HEK293 (cell line): Measurements from ENCODE around the gene RHOT1.

Experiments
- BCL11B ChIP-seq: fragments of 450-650 bp; formaldehyde crosslinking; IDR thresholded peaks from 2 replicates; pipeline ENCODE4 v1.5.1; 2016; ENCODE audit warnings: low read depth, missing biosample characterization, missing genetic modification characterization
- TCF7L2 ChIP-seq: IDR thresholded peaks from 2 replicates; pipeline ENCODE4 v1.6.1; 2011; ENCODE audit warnings: low read depth, mild to moderate bottlenecking, inconsistent platforms, low read length, moderate library complexity, borderline replicate concordance
- TRIM28 ChIP-seq: IDR thresholded peaks from 2 replicates; pipeline ENCODE4 v1.6.1; 2011; ENCODE audit warnings: low read length, control low read depth, borderline replicate concordance
- YY2 ChIP-seq: fragments of 450-650 bp; formaldehyde crosslinking; IDR thresholded peaks from 2 replicates; pipeline ENCODE4 v1.5.1; 2016; ENCODE audit warnings: missing biosample characterization, missing genetic modification characterization
- ZBTB49 ChIP-seq: fragments of 450-650 bp; formaldehyde crosslinking; IDR thresholded peaks from 2 replicates; pipeline ENCODE4 v1.5.1; 2016; ENCODE audit warnings: missing biosample characterization, missing genetic modification characterization, low read depth
- ZFP3 ChIP-seq: fragments of 450-650 bp; formaldehyde crosslinking; IDR thresholded peaks from 2 replicates; pipeline ENCODE4 v1.5.1; 2016; ENCODE audit warnings: low read depth, missing biosample characterization, missing genetic modification characterization
- ZNF121 ChIP-seq: fragments of 450-650 bp; formaldehyde crosslinking; IDR thresholded peaks from 2 replicates; pipeline ENCODE4 v1.5.1; 2016; ENCODE audit warnings: missing biosample characterization, missing genetic modification characterization
- ZNF324 ChIP-seq: fragments of 450-650 bp; formaldehyde crosslinking; IDR thresholded peaks from 2 replicates; pipeline ENCODE4 v1.5.1; 2016; ENCODE audit warnings: missing biosample characterization, missing genetic modification characterization
- ZNF37A ChIP-seq: fragments of 450-650 bp; IDR thresholded peaks from 2 replicates; pipeline ENCODE4 v1.5.1; 2018; ENCODE audit warnings: missing biosample characterization, missing genetic modification characterization
- ZNF707 ChIP-seq: fragments of 450-650 bp; formaldehyde crosslinking; IDR thresholded peaks from 2 replicates; pipeline ENCODE4 v1.5.1; 2016; ENCODE audit warnings: missing biosample characterization, missing genetic modification characterization
- TF ChIP-seq, protein P1 (sequence below): fragments of 450-650 bp; formaldehyde crosslinking; IDR thresholded peaks from 2 replicates; pipeline ENCODE4 v1.5.1; 2016; ENCODE audit warnings: missing biosample characterization, missing genetic modification characterization

GRCh38 chr17:32241640-32242039, 99.3 kb downstream of the RHOT1 start:
- TF ChIP-seq, protein P1, sequence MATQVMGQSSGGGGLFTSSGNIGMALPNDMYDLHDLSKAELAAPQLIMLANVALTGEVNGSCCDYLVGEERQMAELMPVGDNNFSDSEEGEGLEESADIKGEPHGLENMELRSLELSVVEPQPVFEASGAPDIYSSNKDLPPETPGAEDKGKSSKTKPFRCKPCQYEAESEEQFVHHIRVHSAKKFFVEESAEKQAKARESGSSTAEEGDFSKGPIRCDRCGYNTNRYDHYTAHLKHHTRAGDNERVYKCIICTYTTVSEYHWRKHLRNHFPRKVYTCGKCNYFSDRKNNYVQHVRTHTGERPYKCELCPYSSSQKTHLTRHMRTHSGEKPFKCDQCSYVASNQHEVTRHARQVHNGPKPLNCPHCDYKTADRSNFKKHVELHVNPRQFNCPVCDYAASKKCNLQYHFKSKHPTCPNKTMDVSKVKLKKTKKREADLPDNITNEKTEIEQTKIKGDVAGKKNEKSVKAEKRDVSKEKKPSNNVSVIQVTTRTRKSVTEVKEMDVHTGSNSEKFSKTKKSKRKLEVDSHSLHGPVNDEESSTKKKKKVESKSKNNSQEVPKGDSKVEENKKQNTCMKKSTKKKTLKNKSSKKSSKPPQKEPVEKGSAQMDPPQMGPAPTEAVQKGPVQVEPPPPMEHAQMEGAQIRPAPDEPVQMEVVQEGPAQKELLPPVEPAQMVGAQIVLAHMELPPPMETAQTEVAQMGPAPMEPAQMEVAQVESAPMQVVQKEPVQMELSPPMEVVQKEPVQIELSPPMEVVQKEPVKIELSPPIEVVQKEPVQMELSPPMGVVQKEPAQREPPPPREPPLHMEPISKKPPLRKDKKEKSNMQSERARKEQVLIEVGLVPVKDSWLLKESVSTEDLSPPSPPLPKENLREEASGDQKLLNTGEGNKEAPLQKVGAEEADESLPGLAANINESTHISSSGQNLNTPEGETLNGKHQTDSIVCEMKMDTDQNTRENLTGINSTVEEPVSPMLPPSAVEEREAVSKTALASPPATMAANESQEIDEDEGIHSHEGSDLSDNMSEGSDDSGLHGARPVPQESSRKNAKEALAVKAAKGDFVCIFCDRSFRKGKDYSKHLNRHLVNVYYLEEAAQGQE (tag by site-specific recombination), result no peak
- no peak for TF ChIP-seq TCF7L2
- TF ChIP-seq ZNF324 (tag by site-specific recombination), result no peak
- TF ChIP-seq ZNF707 (tag by site-specific recombination), result no peak
- no peak for TF ChIP-seq TRIM28
- TF ChIP-seq ZNF121 (tag by site-specific recombination), result no peak
- TF ChIP-seq ZBTB49 (tag by site-specific recombination), result no peak
- TF ChIP-seq ZFP3, result no peak
- TF ChIP-seq ZNF37A (tag by site-specific recombination), result no peak
- no peak for TF ChIP-seq YY2 (tag by site-specific recombination)
- no peak for TF ChIP-seq BCL11B
